Left cardiac atrium (tissue), 4 donors: ENCODE measurements around the gene SLC35B3. TPM values are rescaled to one million over a fixed set of nuclear protein-coding genes. Genes with fewer than 3 reads are reported as not detected.
"Not testable (repeated sequence)": the region's sequence is repeated elsewhere in the genome, so short reads cannot be mapped to it uniquely, and the experiment has no call there.

Experiments used
- ATAC-seq, 2 donors: fragments of 200-7000 bp; cut with Tn5 transposase; one replicate each; pipeline ENCODE4 v1.9.1; 2020; ENCODE audit warnings: mild to moderate bottlenecking in 2 of 2, moderate library complexity in 2 of 2
- DNase-seq: peaks from one replicate; pipeline ENCODE4 v3.0.0-alpha.2; 2020
- intact Hi-C, 2 donors: fragments of 100-400 bp; cut with DNase I; formaldehyde crosslinking; loops; one replicate each; pipeline versions ENCODE4 v1.14.1 to v1.15.1; 2022 to 2023
- total RNA-seq, 2 donors: library from RNA; stranded (reverse); fragmentation: NEBNext Ultra II Directional; extraction: Animal tissue kit (Norgen Biotek cat#: 25700); gene quantifications; one replicate each; pipeline ENCODE4 v1.2.1, GENCODE V29; 2021
- donor health status: DM: no; HTN: yes; CAD: no.
- donor health status: DM: no; HTN: yes; CAD: no; lungs with severe emphysema.
- donor health status: DM: yes; HTN: yes; CAD: no.
- donor health status: Dilated cardiomyopathy.

Gene SLC35B3
- total RNA-seq, 2 donors from 2014 or later = 9.0 to 11.1 TPM

DNA sequence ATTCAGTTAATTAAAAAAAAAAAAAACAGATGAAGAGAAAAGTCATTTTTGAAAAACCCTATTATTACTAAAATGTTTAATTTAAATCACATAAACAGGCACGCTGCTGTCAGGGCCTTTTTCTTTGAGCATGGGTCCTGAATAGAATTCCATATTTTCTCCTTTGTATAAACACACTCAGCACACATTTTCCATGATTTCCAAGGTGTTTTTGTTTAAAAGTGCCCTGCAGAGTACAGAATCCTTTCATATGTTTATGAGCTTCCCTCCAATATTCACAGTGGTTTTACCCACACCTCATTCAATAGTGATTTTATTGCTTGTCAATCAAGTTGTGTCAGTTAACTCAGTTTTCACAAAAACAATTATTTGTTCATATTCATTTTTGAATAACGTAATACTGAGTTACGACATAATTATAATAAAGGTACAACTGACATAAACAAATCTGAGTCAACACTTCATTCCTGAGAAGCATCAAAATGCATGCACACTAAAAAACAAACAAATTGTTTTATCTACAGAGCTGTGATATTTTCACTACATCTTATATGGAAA lies 15.2 kb downstream of the SLC35B3 start:
- ATAC-seq (no peak), DNase-seq (no peak)
- intact Hi-C loops = no loop called here

DNA sequence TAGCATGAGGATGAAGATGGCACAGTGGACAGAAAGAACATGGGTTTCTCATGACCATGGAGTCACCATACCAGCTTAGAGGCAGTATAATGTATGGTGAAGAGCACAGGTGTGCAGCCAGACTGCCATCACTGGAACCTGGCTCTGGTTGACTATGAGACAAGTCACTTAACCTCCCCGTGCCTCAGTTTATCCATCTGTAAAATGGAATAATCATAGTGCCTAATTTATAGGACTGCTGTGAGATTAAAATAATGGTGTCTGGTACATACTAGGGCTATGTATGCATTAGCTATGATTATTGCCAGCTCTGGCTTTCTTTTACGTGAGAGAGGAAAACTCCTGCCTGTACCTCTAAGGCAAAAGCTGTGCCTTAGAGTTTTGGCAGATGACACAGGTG lies 19.4 kb downstream of the SLC35B3 start:
- intact Hi-C loops = no loop called here
- no peak for DNase-seq
- no peak for ATAC-seq

GRCh38 chr6:8415280-8415679 lies 20.1 kb downstream of the SLC35B3 start:
- DNase-seq (no peak), ATAC-seq (no peak)
- intact Hi-C loops = no loop called here

- intact Hi-C loops = no loop called here
- no peak for DNase-seq
- no peak for ATAC-seq
Measured at GRCh38 chr6:8414844-8415243, 20.5 kb downstream of the SLC35B3 start.

GRCh38 chr6:8405946-8406345 lies 29.4 kb downstream of the SLC35B3 start:
- DNase-seq, intact Hi-C loops, ATAC-seq: not testable (repeated sequence)

GRCh38 chr6:8402546-8402945 lies 32.8 kb downstream of the SLC35B3 start:
- no peak for ATAC-seq
- intact Hi-C loops = no loop called here
- no peak for DNase-seq

GRCh38 chr6:8400663-8401062 lies 34.7 kb downstream of the SLC35B3 start:
- DNase-seq (no peak), ATAC-seq (no peak)
- intact Hi-C loops = no loop called here

GRCh38 chr6:8392569-8392968 lies 42.8 kb downstream of the SLC35B3 start:
- intact Hi-C loops = no loop called here
- ATAC-seq = no peak

GRCh38 chr6:8391934-8392333 lies 43.4 kb downstream of the SLC35B3 start:
- intact Hi-C loops = no loop called here
- ATAC-seq (no peak), DNase-seq (no peak)

More at GRCh38 chr6:8392569-8392968, 42.8 kb downstream of the SLC35B3 start:
- DNase-seq = no peak

DNA sequence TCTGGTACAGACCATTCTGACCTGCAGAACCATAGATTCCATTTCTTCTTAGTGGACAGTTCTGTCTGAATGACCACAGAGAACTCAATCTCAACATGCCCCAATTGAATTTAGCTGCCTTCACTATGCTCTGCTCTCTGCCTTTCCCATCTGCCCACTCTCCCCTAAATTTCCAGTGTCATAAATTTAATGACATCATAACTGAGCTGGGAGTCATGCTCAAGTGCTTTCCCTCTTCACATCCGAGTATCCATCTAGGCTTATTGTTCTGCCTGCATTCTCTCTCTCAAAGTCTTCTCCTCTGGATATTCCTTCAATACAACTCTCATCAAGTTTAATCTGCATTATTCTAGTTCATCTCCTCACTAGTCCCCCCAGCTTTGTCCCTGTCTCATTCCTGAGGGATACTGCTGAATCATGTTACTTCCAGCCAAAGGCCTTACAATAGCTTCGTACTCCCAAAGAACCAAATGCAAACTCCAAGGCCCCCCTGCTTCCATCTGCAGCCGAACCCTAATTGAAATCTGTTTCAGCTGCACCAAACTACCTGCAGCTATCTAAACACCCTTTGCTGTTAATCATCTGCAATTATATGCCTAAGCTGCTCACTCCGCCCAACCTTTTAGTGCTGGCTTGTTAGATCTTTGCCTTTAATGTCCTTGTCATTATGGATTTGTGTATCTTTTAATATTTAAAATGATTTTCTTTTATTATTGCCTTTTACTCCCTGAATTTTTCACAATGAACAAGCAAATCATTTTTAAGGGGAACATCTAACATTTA lies 46.1 kb downstream of the SLC35B3 start:
- ATAC-seq (no peak), DNase-seq (no peak)
- intact Hi-C loops = no loop called here

GRCh38 chr6:8387942-8388437 lies 47.4 kb downstream of the SLC35B3 start:
- no peak for ATAC-seq
- no peak for DNase-seq
- intact Hi-C loops = no loop called here

- DNase-seq = no peak
- intact Hi-C loops = no loop called here
- no peak for ATAC-seq
Measured at GRCh38 chr6:8383584-8383983, 51.8 kb downstream of the SLC35B3 start.

DNA sequence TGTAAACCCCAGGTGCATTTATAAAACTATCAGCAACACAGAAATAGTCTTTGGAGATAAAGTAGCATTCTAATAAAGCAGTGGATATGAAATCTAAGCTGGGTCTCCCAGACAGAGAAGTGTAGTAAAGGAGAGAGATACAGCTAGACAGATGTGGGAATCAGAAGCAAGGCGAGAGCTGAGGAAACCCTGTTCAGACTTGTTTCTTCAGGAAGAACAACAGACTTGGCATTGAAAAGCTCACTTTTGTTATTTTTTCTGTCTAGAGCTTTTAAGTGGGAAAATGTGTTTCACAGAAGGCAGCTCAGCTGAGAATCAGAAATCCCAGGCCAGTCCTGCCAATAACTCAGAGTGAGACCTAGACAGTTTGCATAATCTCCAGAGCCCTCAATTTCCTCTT lies 52.9 kb downstream of the SLC35B3 start:
- ATAC-seq (no peak), DNase-seq (no peak)
- intact Hi-C loops = no loop called here

GRCh38 chr6:8375916-8376315 lies 59.4 kb downstream of the SLC35B3 start:
- ATAC-seq (no peak), DNase-seq (no peak)
- intact Hi-C loops = no loop called here
